ENCODE data around the gene GRK3.
A peak's percentile ranks its signal among the peaks of the same experiment; 100 is the strongest.
"Not testable (repeated sequence)": the region's sequence is repeated elsewhere in the genome, so short reads cannot be mapped to it uniquely, and the experiment has no call there.

The GRK3 gene

DNA sequence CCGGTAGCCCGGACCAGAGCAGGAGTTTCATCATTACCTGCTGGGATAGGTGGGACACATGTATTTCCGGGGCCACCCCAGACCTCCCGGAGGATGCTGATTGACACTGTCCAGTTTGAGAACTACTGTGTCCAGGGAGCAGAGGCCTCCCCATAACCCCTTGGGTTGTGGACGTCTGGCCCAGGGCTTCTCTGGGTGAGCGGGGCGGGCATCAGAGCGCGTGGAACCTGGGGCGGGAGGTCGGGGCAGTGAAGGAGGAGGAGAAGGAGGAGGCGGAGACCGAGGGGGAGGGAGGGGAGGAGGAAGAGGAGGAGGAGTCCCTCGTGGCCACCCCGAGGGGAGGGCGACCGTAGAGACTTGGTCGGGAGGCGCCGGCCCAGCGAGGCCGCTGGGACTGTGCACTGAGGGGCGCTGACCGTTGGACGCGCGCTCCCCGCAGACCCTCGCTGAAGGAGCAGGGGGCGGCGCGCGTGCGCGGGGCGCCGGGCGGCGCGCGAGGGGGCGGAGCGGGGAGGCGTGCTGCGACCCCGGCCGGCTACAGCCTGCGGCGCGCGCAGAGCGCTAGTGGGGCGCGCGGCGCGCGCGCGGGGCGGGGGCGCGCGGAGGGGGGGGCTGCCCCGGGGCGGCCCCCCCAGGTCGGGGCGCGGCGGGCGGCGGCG is at the start of gene GRK3:
Gene GRK3, plus strand, starts transcription at position 356 of the 659 bp plus-strand sequence. CDS start 366 bp downstream, outside the sequence.
- H3K9ac ChIP-seq (ENCODE audit: low read length), result peak within 1 kb of the TSS; percentile 78
- H3K27me3 ChIP-seq (replicated peaks; ENCODE audit: control insufficient read depth, insufficient read depth, low read length), result no peaks in the 10 kb centered on the region
- H3K9me3 ChIP-seq (ENCODE audit: control insufficient read depth, low read length), result no peaks in the 10 kb centered on the region
- peaks cover 39% of the 10 kb centered on the region for H3K4me1 ChIP-seq (ENCODE audit: control insufficient read depth, insufficient read depth, low read length)
- no peaks in the 10 kb centered on the region for H3K36me3 ChIP-seq (ENCODE audit: control insufficient read depth, insufficient read depth, low read length, severe bottlenecking)
- peak; percentile 61 for DNase-seq (ENCODE audit: low read depth)
- peak within 1 kb of the TSS; percentile 85 for H3K4me3 ChIP-seq (ENCODE audit: low read length)

- Histone ChIP-seq H3K4me1 (ENCODE audit: control insufficient read depth, insufficient read depth, low read length) (peaks cover 6% of the 10 kb centered on the region), H3K9me3 (ENCODE audit: control insufficient read depth, low read length) (peaks cover 7% of the 10 kb centered on the region), H3K9ac (ENCODE audit: low read length) (no peak overlapping the region), H3K27me3 (replicated peaks; ENCODE audit: control insufficient read depth, insufficient read depth, low read length) (no peaks in the 10 kb centered on the region), H3K36me3 (ENCODE audit: control insufficient read depth, insufficient read depth, low read length, severe bottlenecking) (no peaks in the 10 kb centered on the region), H3K4me3 (ENCODE audit: low read length) (no peak overlapping the region)
- DNase-seq (ENCODE audit: low read depth), result no peak
These were observed 46.3 kb upstream of the GRK3 start for GRCh38 chr22:25518000-25518663.

GRCh38 chr22:25525376-25525775 is 39.1 kb upstream of the GRK3 start:
- no peaks in the 10 kb centered on the region for H3K36me3 ChIP-seq (ENCODE audit: control insufficient read depth, insufficient read depth, low read length, severe bottlenecking)
- no peak overlapping the region for H3K9ac ChIP-seq (ENCODE audit: low read length)
- DNase-seq (ENCODE audit: low read depth), result no peak
- no peak overlapping the region for H3K4me3 ChIP-seq (ENCODE audit: low read length)
- no peaks in the 10 kb centered on the region for H3K27me3 ChIP-seq (replicated peaks; ENCODE audit: control insufficient read depth, insufficient read depth, low read length)
- H3K4me1 ChIP-seq (ENCODE audit: control insufficient read depth, insufficient read depth, low read length), result no peaks in the 10 kb centered on the region
- H3K9me3 ChIP-seq (ENCODE audit: control insufficient read depth, low read length), result peaks cover 20% of the 10 kb centered on the region

GRCh38 chr22:25525804-25526584 is 38.5 kb upstream of the GRK3 start:
- H3K9ac ChIP-seq (ENCODE audit: low read length); H3K4me3 ChIP-seq (ENCODE audit: low read length); H3K4me1 ChIP-seq (ENCODE audit: control insufficient read depth, insufficient read depth, low read length); DNase-seq (ENCODE audit: low read depth); H3K27me3 ChIP-seq (replicated peaks; ENCODE audit: control insufficient read depth, insufficient read depth, low read length); H3K36me3 ChIP-seq (ENCODE audit: control insufficient read depth, insufficient read depth, low read length, severe bottlenecking): not testable (repeated sequence)
- H3K9me3 ChIP-seq (ENCODE audit: control insufficient read depth, low read length), result peaks cover 20% of the 10 kb centered on the region

DNA sequence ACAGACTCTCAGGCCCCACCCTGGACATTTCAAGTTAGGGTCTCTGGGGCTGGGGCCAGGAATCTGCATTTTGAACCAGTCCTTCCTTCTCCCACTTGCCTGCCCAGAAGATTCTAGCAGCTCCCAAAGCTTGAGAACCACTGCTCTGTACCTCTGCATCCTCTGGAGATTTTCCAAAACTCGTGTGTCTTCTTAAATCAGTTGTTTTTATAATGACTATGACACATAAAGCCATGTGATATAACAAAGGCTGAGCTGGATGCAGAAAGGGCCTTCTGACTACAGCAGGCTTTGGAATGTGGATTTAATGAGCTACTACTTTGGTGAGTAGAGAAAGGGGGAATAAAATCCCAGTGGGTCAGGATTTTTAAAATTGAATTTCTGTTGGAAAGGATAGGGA is 37.5 kb upstream of the GRK3 start:
- DNase-seq (ENCODE audit: low read depth); H3K9ac ChIP-seq (ENCODE audit: low read length); H3K4me3 ChIP-seq (ENCODE audit: low read length); H3K27me3 ChIP-seq (replicated peaks; ENCODE audit: control insufficient read depth, insufficient read depth, low read length); H3K4me1 ChIP-seq (ENCODE audit: control insufficient read depth, insufficient read depth, low read length); H3K36me3 ChIP-seq (ENCODE audit: control insufficient read depth, insufficient read depth, low read length, severe bottlenecking): not testable (repeated sequence)
- H3K9me3 ChIP-seq (ENCODE audit: control insufficient read depth, low read length), result peaks cover 14% of the 10 kb centered on the region

DNA sequence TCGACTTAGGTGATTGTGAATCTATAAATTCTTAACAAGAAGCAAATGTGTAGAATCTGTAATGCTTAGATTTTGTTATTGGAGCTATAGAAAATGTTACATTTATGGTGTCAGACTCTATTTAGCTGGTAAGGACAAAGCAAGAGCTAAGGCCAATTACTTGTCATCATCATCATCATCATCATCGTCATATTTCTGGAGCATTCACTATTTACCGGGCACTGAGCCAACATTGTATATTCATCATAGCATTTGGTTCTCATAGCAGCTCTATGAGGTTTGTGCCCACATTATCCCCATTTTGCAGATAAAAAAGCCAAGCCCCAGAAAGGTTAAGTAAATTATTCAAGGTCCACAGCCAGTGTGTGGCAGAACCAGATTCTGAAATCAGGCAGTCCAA is 36.4 kb upstream of the GRK3 start:
- not testable (repeated sequence) for H3K27me3 ChIP-seq (replicated peaks; ENCODE audit: control insufficient read depth, insufficient read depth, low read length); DNase-seq (ENCODE audit: low read depth); H3K9ac ChIP-seq (ENCODE audit: low read length); H3K36me3 ChIP-seq (ENCODE audit: control insufficient read depth, insufficient read depth, low read length, severe bottlenecking); H3K4me3 ChIP-seq (ENCODE audit: low read length); H3K4me1 ChIP-seq (ENCODE audit: control insufficient read depth, insufficient read depth, low read length)
- H3K9me3 ChIP-seq (ENCODE audit: control insufficient read depth, low read length), result peaks cover 13% of the 10 kb centered on the region

- DNase-seq (ENCODE audit: low read depth); H3K27me3 ChIP-seq (replicated peaks; ENCODE audit: control insufficient read depth, insufficient read depth, low read length); H3K36me3 ChIP-seq (ENCODE audit: control insufficient read depth, insufficient read depth, low read length, severe bottlenecking); H3K4me3 ChIP-seq (ENCODE audit: low read length); H3K9ac ChIP-seq (ENCODE audit: low read length); H3K4me1 ChIP-seq (ENCODE audit: control insufficient read depth, insufficient read depth, low read length): not testable (repeated sequence)
- peaks cover 13% of the 10 kb centered on the region for H3K9me3 ChIP-seq (ENCODE audit: control insufficient read depth, low read length)
These were observed 35.4 kb upstream of the GRK3 start for GRCh38 chr22:25529059-25529458.

- not testable (repeated sequence) for H3K9ac ChIP-seq (ENCODE audit: low read length); H3K27me3 ChIP-seq (replicated peaks; ENCODE audit: control insufficient read depth, insufficient read depth, low read length); H3K36me3 ChIP-seq (ENCODE audit: control insufficient read depth, insufficient read depth, low read length, severe bottlenecking); H3K4me3 ChIP-seq (ENCODE audit: low read length); DNase-seq (ENCODE audit: low read depth); H3K4me1 ChIP-seq (ENCODE audit: control insufficient read depth, insufficient read depth, low read length)
- H3K9me3 ChIP-seq (ENCODE audit: control insufficient read depth, low read length), result peaks cover 17% of the 10 kb centered on the region
These were observed 34.8 kb upstream of the GRK3 start for GRCh38 chr22:25529541-25530137.

DNA sequence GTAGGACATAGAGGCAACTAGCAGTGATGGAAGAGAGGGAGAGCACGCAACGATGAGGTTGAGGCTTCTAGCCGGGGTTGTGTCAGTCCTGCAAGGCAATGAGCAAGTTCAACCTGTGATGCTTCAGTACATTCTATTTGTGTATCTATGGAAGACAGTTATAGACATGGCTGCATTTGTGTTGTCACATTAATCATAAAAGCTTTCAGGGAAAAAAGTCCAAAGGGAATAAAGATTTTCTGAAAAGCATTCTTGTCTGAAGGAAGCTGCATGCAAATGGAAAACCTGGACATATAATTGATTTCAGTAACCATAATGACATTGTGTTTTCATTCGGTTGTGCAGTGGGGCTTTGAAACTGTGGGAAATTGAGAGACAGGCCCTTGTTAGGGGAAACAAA is 32.8 kb upstream of the GRK3 start:
- not testable (repeated sequence) for H3K27me3 ChIP-seq (replicated peaks; ENCODE audit: control insufficient read depth, insufficient read depth, low read length); H3K36me3 ChIP-seq (ENCODE audit: control insufficient read depth, insufficient read depth, low read length, severe bottlenecking); H3K4me3 ChIP-seq (ENCODE audit: low read length); H3K9me3 ChIP-seq (ENCODE audit: control insufficient read depth, low read length); H3K9ac ChIP-seq (ENCODE audit: low read length); H3K4me1 ChIP-seq (ENCODE audit: control insufficient read depth, insufficient read depth, low read length); DNase-seq (ENCODE audit: low read depth)

- Histone ChIP-seq H3K27me3 (replicated peaks; ENCODE audit: control insufficient read depth, insufficient read depth, low read length) (no peaks in the 10 kb centered on the region), H3K9ac (ENCODE audit: low read length) (no peak overlapping the region)
- DNase-seq (ENCODE audit: low read depth), result no peak
These were observed 29.8 kb upstream of the GRK3 start for GRCh38 chr22:25534724-25535123.

GRCh38 chr22:25536589-25536988 is 27.9 kb upstream of the GRK3 start:
- no peak for DNase-seq (ENCODE audit: low read depth)
- Histone ChIP-seq H3K9me3 (ENCODE audit: control insufficient read depth, low read length) (peaks cover 8% of the 10 kb centered on the region), H3K9ac (ENCODE audit: low read length) (no peak overlapping the region), H3K36me3 (ENCODE audit: control insufficient read depth, insufficient read depth, low read length, severe bottlenecking) (no peaks in the 10 kb centered on the region), H3K27me3 (replicated peaks; ENCODE audit: control insufficient read depth, insufficient read depth, low read length) (no peaks in the 10 kb centered on the region), H3K4me3 (ENCODE audit: low read length) (no peak overlapping the region), H3K4me1 (ENCODE audit: control insufficient read depth, insufficient read depth, low read length) (no peaks in the 10 kb centered on the region)

More at GRCh38 chr22:25534724-25535123, 29.8 kb upstream of the GRK3 start:
- H3K4me1 ChIP-seq (ENCODE audit: control insufficient read depth, insufficient read depth, low read length), result no peaks in the 10 kb centered on the region
- H3K4me3 ChIP-seq (ENCODE audit: low read length), result no peak overlapping the region
- H3K36me3 ChIP-seq (ENCODE audit: control insufficient read depth, insufficient read depth, low read length, severe bottlenecking), result no peaks in the 10 kb centered on the region
- peaks cover 6% of the 10 kb centered on the region for H3K9me3 ChIP-seq (ENCODE audit: control insufficient read depth, low read length)

Data from adipocyte (in vitro differentiated cells).